WTC11 (cell line): ENCODE measurements around the gene SKP2. TPM values are rescaled to one million over a fixed set of nuclear protein-coding genes. Genes with fewer than 3 reads are reported as not detected.

ENCODE experiments used
- ATAC-seq: fragments of 200-7000 bp; cut with Tn5 transposase; 2 replicates; pipeline ENCODE4 v1.10.0; 2021; ENCODE audit warnings: mild to moderate bottlenecking, moderate library complexity
- CTCF ChIA-PET: fragments of 300-600 bp; sonication (Branson Sonifier 250); formaldehyde crosslinking; loops from one replicate; lab custom pipeline; 2021; ENCODE audit warnings: antibody characterized with exemption; lab: Charles Lee
- POLR2A ChIA-PET: fragments of 350-600 bp; sonication (Branson Sonifier 250); formaldehyde crosslinking; loops from one replicate; lab custom pipeline; 2021; ENCODE audit warnings: antibody characterized with exemption; lab: Charles Lee
- DNase-seq: peaks from one replicate; pipeline ENCODE4 v3.0.0; 2021; ENCODE audit warnings: low spot score
- H3K27ac Mint-ChIP-seq: 2 replicates; pipeline ENCODE4 v1.8.0; 2021; ENCODE audit warnings: mixed read lengths
- H3K27me3 Mint-ChIP-seq: 2 replicates; pipeline ENCODE4 v1.8.0; 2021; ENCODE audit warnings: low read depth, mild to moderate bottlenecking, moderate library complexity, mixed read lengths
- H3K36me3 Mint-ChIP-seq: 2 replicates; pipeline ENCODE4 v1.8.0; 2021; ENCODE audit warnings: mixed read lengths
- H3K4me1 Mint-ChIP-seq: 2 replicates; pipeline ENCODE4 v1.8.0; 2022; ENCODE audit warnings: mixed read lengths
- H3K4me3 Mint-ChIP-seq: 2 replicates; pipeline ENCODE4 v1.8.0; 2021; ENCODE audit warnings: mild to moderate bottlenecking, moderate library complexity, mixed read lengths
- H3K9me3 Mint-ChIP-seq: 2 replicates; pipeline ENCODE4 v1.8.0; 2021; ENCODE audit warnings: mixed read lengths
- ESRRA ChIP-seq: sonication (generic); formaldehyde crosslinking; IDR thresholded peaks from 2 replicates; pipeline ENCODE4 v1.8.1; 2022; ENCODE audit warnings: mild to moderate bottlenecking, missing genetic modification reagents, borderline replicate concordance
- FOXJ3 ChIP-seq: sonication (generic); formaldehyde crosslinking; IDR thresholded peaks from 2 replicates; pipeline ENCODE4 v1.9.0; 2021; ENCODE audit warnings: missing genetic modification reagents, mild to moderate bottlenecking, borderline replicate concordance
- GTF2I ChIP-seq: fragments of 250-450 bp; sonication (Bioruptor Pico); conservative IDR thresholded peaks from 2 replicates; pipeline ENCODE4 v1.4.0; 2021; ENCODE audit warnings: mild to moderate bottlenecking
- IRF2 ChIP-seq: sonication (generic); formaldehyde crosslinking; IDR thresholded peaks from 2 replicates; pipeline ENCODE4 v1.8.0; 2022; ENCODE audit warnings: low read depth, missing genetic modification reagents, borderline replicate concordance
- JUN ChIP-seq: sonication (generic); formaldehyde crosslinking; IDR thresholded peaks from 2 replicates; pipeline ENCODE4 v1.8.0; 2023; ENCODE audit warnings: mild to moderate bottlenecking, missing genetic modification reagents
- MAX ChIP-seq: sonication (generic); formaldehyde crosslinking; IDR thresholded peaks from 2 replicates; pipeline ENCODE4 v1.8.0; 2022; ENCODE audit warnings: mild to moderate bottlenecking, missing genetic modification reagents
- MLX ChIP-seq: sonication (generic); formaldehyde crosslinking; IDR thresholded peaks from 2 replicates; pipeline ENCODE4 v1.8.1; 2023; ENCODE audit warnings: mild to moderate bottlenecking, missing genetic modification reagents, moderate library complexity
- NFATC4 ChIP-seq: fragments of 250-450 bp; sonication (Bioruptor Pico); IDR thresholded peaks from 2 replicates; pipeline ENCODE4 v1.9.0; 2021; ENCODE audit warnings: mild to moderate bottlenecking
- NFYB ChIP-seq: sonication (generic); formaldehyde crosslinking; conservative IDR thresholded peaks from 2 replicates; pipeline ENCODE4 v1.8.0; 2022; ENCODE audit warnings: low read depth, missing genetic modification reagents
- NR2C2 ChIP-seq: sonication (generic); formaldehyde crosslinking; IDR thresholded peaks from 2 replicates; pipeline ENCODE4 v1.8.0; 2022; ENCODE audit warnings: mild to moderate bottlenecking, missing genetic modification reagents
- NR3C1 ChIP-seq: sonication (generic); formaldehyde crosslinking; conservative IDR thresholded peaks from 2 replicates; pipeline ENCODE4 v1.8.1; 2023; ENCODE audit warnings: low read depth, mild to moderate bottlenecking, missing genetic modification reagents
- OVOL2 ChIP-seq: fragments of 250-450 bp; sonication (Bioruptor Pico); IDR thresholded peaks from 2 replicates; pipeline ENCODE4 v1.9.0; 2021; ENCODE audit warnings: mild to moderate bottlenecking, borderline replicate concordance
- PRRX2 ChIP-seq: fragments of 250-450 bp; sonication (Bioruptor Pico); IDR thresholded peaks from 2 replicates; pipeline ENCODE4 v1.8.0; 2021; ENCODE audit warnings: mild to moderate bottlenecking
- RORB ChIP-seq: fragments of 250-450 bp; sonication (Bioruptor Pico); IDR thresholded peaks from 2 replicates; pipeline ENCODE4 v1.9.0; 2021; ENCODE audit warnings: mild to moderate bottlenecking
- SMAD3 ChIP-seq: sonication (generic); formaldehyde crosslinking; IDR thresholded peaks from 2 replicates; pipeline ENCODE4 v1.8.0; 2022; ENCODE audit warnings: missing genetic modification reagents, mild to moderate bottlenecking, borderline replicate concordance
- SMAD4 ChIP-seq: sonication (generic); formaldehyde crosslinking; IDR thresholded peaks from 2 replicates; pipeline ENCODE4 v1.8.0; 2022; ENCODE audit warnings: mild to moderate bottlenecking, missing genetic modification reagents
- TEAD1 ChIP-seq: sonication (generic); formaldehyde crosslinking; IDR thresholded peaks from 2 replicates; pipeline ENCODE4 v1.8.0; 2022; ENCODE audit warnings: mild to moderate bottlenecking, missing genetic modification reagents
- TEAD4 ChIP-seq: sonication (generic); formaldehyde crosslinking; IDR thresholded peaks from 2 replicates; pipeline ENCODE4 v1.8.0; 2022; ENCODE audit warnings: mild to moderate bottlenecking, missing genetic modification reagents
- ZNF138 ChIP-seq: sonication (generic); formaldehyde crosslinking; conservative IDR thresholded peaks from 2 replicates; pipeline ENCODE4 v1.8.1; 2022; ENCODE audit warnings: mild to moderate bottlenecking, moderate library complexity, missing genetic modification reagents
- ZNF263 ChIP-seq: sonication (generic); formaldehyde crosslinking; IDR thresholded peaks from 2 replicates; pipeline ENCODE4 v1.8.1; 2022; ENCODE audit warnings: low read depth, mild to moderate bottlenecking, moderate library complexity, missing genetic modification reagents
- ZNF532 ChIP-seq: fragments of 250-450 bp; sonication (Bioruptor Pico); IDR thresholded peaks from 2 replicates; pipeline ENCODE4 v1.9.0; 2021; ENCODE audit warnings: mild to moderate bottlenecking, borderline replicate concordance
- total RNA-seq: library from RNA; stranded (reverse); gene quantifications from 3 replicates; pipeline ENCODE4 v1.2.3, GENCODE V29; 2021
- TF ChIP-seq, protein P1 (sequence below): fragments of 250-450 bp; sonication (Bioruptor Pico); IDR thresholded peaks from 2 replicates; pipeline ENCODE4 v1.9.0; 2021; ENCODE audit warnings: moderate library complexity, mild to moderate bottlenecking, inconsistent platforms, borderline replicate concordance
- TF ChIP-seq, protein P2 (sequence below): sonication (generic); formaldehyde crosslinking; IDR thresholded peaks from 2 replicates; pipeline ENCODE4 v1.8.0; 2022; ENCODE audit warnings: missing genetic modification reagents
- TF ChIP-seq, protein P3 (sequence below): sonication (generic); formaldehyde crosslinking; IDR thresholded peaks from 2 replicates; pipeline ENCODE4 v1.8.1; 2022; ENCODE audit warnings: missing genetic modification reagents, borderline replicate concordance

SKP2 gene
- total RNA-seq, 1 experiment from 2014 or later = 68.0 TPM

GRCh38 chr5:36111238-36111637 is 40.7 kb upstream of the SKP2 start (continued):
- TF ChIP-seq JUN (CRISPR knock-in tag) (no peak), RORB (CRISPR knock-in tag) (no peak), NR3C1 (CRISPR knock-in tag) (no peak), NFYB (CRISPR knock-in tag) (no peak), PRRX2 (CRISPR knock-in tag) (no peak), FOXJ3 (CRISPR knock-in tag) (no peak), ESRRA (no peak), SMAD4 (CRISPR knock-in tag) (no peak)

DNA sequence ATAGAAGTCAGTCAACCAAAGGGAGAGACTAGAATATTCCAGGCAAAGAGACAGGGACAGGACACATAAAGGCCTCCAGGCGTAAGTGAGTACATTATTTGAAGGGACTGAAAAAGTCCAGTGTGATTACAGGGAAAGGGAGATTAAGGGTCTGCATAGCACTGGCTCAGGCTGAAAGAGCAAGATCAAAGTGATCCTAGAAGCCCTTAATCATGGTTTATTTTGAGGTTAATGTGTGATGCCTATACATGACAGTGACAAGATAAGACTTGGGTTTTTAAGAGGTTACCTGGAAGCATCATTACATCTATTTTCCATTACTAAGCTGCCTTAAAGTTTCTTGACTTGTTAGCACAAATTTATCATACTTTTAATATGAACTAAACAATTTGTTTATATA is 26.0 kb upstream of the SKP2 start:
- ChIA-PET POLR2A (no interaction called here), CTCF (interaction anchor here (1.6 kb wide), 1 partner anchor 47 kb away, joined by 5 read pairs; no protein-coding TSS in a partner anchor)
- no peak for TF ChIP-seq OVOL2 (CRISPR knock-in tag)
- TF ChIP-seq IRF2 (CRISPR knock-in tag) = no peak
- TF ChIP-seq ZNF532 (CRISPR knock-in tag) = no peak
- TF ChIP-seq MLX (CRISPR knock-in tag) = no peak
- H3K36me3 Mint-ChIP-seq = peaks cover 6% of the 10 kb centered on the region; the same call in 1 of the 2 replicates
- DNase-seq (no peak), ATAC-seq (no peak)
- H3K27me3 Mint-ChIP-seq = no peaks in the 10 kb centered on the region
- H3K4me3 Mint-ChIP-seq = no peak overlapping the region
- H3K4me1 Mint-ChIP-seq = no peaks in the 10 kb centered on the region
- no peak overlapping the region for H3K27ac Mint-ChIP-seq
- peaks cover 10% of the 10 kb centered on the region for H3K9me3 Mint-ChIP-seq

- ChIA-PET CTCF (interaction anchor here (1.1 kb wide), 1 partner anchor 50 kb away, joined by 3 read pairs; no protein-coding TSS in a partner anchor), POLR2A (no interaction called here)
- DNase-seq (no peak), ATAC-seq (no peak)
- Mint-ChIP-seq H3K27ac (no peak overlapping the region), H3K27me3 (no peaks in the 10 kb centered on the region; the same call in 1 of the 2 replicates), H3K9me3 (peaks cover 15% of the 10 kb centered on the region), H3K36me3 (peaks cover 11% of the 10 kb centered on the region; the same call in 1 of the 2 replicates), H3K4me3 (no peak overlapping the region), H3K4me1 (0 out of 2 replicates have a peak, but pooled peaks cover 4% of the 10 kb centered on the region)
- TF ChIP-seq, protein P1, sequence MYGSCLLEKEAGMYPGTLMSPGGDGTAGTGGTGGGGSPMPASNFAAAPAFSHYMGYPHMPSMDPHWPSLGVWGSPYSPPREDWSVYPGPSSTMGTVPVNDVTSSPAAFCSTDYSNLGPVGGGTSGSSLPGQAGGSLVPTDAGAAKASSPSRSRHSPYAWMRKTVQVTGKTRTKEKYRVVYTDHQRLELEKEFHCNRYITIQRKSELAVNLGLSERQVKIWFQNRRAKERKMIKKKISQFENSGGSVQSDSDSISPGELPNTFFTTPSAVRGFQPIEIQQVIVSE = no peak
- TF ChIP-seq SMAD3 (CRISPR knock-in tag) = no peak
- TF ChIP-seq, protein P2, sequence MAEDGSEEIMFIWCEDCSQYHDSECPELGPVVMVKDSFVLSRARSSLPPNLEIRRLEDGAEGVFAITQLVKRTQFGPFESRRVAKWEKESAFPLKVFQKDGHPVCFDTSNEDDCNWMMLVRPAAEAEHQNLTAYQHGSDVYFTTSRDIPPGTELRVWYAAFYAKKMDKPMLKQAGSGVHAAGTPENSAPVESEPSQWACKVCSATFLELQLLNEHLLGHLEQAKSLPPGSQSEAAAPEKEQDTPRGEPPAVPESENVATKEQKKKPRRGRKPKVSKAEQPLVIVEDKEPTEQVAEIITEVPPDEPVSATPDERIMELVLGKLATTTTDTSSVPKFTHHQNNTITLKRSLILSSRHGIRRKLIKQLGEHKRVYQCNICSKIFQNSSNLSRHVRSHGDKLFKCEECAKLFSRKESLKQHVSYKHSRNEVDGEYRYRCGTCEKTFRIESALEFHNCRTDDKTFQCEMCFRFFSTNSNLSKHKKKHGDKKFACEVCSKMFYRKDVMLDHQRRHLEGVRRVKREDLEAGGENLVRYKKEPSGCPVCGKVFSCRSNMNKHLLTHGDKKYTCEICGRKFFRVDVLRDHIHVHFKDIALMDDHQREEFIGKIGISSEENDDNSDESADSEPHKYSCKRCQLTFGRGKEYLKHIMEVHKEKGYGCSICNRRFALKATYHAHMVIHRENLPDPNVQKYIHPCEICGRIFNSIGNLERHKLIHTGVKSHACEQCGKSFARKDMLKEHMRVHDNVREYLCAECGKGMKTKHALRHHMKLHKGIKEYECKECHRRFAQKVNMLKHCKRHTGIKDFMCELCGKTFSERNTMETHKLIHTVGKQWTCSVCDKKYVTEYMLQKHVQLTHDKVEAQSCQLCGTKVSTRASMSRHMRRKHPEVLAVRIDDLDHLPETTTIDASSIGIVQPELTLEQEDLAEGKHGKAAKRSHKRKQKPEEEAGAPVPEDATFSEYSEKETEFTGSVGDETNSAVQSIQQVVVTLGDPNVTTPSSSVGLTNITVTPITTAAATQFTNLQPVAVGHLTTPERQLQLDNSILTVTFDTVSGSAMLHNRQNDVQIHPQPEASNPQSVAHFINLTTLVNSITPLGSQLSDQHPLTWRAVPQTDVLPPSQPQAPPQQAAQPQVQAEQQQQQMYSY = no peak
- no peak for TF ChIP-seq NR3C1 (CRISPR knock-in tag)
- TF ChIP-seq MAX (CRISPR knock-in tag) = no peak
- TF ChIP-seq ZNF138 = no peak
- no peak for TF ChIP-seq TEAD4 (CRISPR knock-in tag)
- no peak for TF ChIP-seq NR2C2 (CRISPR knock-in tag)
- no peak for TF ChIP-seq TEAD1 (CRISPR knock-in tag)
- TF ChIP-seq ZNF263 (CRISPR knock-in tag) = no peak
- TF ChIP-seq NFATC4 (CRISPR knock-in tag) = no peak
- TF ChIP-seq, protein P3, sequence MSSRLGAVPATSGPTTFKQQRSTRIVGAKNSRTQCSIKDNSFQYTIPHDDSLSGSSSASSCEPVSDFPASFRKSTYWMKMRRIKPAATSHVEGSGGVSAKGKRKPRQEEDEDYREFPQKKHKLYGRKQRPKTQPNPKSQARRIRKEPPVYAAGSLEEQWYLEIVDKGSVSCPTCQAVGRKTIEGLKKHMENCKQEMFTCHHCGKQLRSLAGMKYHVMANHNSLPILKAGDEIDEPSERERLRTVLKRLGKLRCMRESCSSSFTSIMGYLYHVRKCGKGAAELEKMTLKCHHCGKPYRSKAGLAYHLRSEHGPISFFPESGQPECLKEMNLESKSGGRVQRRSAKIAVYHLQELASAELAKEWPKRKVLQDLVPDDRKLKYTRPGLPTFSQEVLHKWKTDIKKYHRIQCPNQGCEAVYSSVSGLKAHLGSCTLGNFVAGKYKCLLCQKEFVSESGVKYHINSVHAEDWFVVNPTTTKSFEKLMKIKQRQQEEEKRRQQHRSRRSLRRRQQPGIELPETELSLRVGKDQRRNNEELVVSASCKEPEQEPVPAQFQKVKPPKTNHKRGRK (CRISPR knock-in tag) = no peak
- TF ChIP-seq GTF2I (CRISPR knock-in tag) = no peak
Observed at GRCh38 chr5:36128795-36129194, 23.1 kb upstream of the SKP2 start.
